Nephron (organoid): ENCODE data around the gene OR4D2.

Experiments used
- H3K27ac Mint-ChIP-seq, 3 experiments: 2 replicates each; pipeline ENCODE4 v1.8.0; 2020; ENCODE audit warnings: mixed read lengths in 3 of 3, mild to moderate bottlenecking in 2 of 3, moderate library complexity in 1 of 3
- H3K27me3 Mint-ChIP-seq: 2 replicates; pipeline ENCODE4 v1.8.0; 2021; ENCODE audit warnings: low read depth, mild to moderate bottlenecking, moderate library complexity, mixed read lengths
- H3K36me3 Mint-ChIP-seq: 2 replicates; pipeline ENCODE4 v1.8.0; 2020; ENCODE audit warnings: low read depth, mixed read lengths
- H3K4me1 Mint-ChIP-seq: 2 replicates; pipeline ENCODE4 v1.8.0; 2020; ENCODE audit warnings: mixed read lengths
- H3K4me3 Mint-ChIP-seq, 3 experiments: 2 replicates each; pipeline ENCODE4 v1.8.0; 2020; ENCODE audit warnings: mild to moderate bottlenecking in 3 of 3, mixed read lengths in 3 of 3, moderate library complexity in 2 of 3
- H3K9me3 Mint-ChIP-seq: 2 replicates; pipeline ENCODE4 v1.8.0; 2020; ENCODE audit warnings: mixed read lengths
- TF ChIP-seq, protein P1 (sequence below), 3 experiments: fragments of 200-600 bp; sonication (generic); IDR thresholded peaks; one replicate each; pipeline ENCODE4 v1.5.0; 2021; ENCODE audit warnings: antibody characterized with exemption in 3 of 3; ENCODE audit not compliant: unreplicated experiment in 3 of 3

Gene OR4D2

DNA sequence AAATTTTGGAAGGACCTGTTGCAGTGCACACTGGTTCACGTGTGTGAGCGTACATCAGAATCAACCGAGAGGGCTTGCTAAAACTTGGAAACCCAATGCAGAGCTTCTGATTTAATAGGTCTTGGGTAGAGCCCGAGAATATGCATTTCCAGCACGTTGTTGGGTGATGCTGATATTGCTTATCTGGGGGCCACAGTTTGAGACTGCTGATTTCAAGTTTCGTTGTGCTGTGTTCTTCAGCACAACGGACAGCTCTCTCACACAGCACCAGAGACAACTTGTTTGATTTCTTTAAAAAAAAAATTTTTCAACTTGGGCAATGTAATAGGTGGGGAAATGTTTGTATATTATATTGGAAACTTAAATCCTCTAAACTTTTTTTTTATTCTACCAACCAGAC, 9.4 kb downstream of the OR4D2 start:
- Mint-ChIP-seq H3K27ac (no peak overlapping the region), H3K27me3 (peaks cover 18% of the 10 kb centered on the region), H3K9me3 (no peaks in the 10 kb centered on the region), H3K4me3 (no peak overlapping the region), H3K4me1 (no peaks in the 10 kb centered on the region), H3K36me3 (no peaks in the 10 kb centered on the region)
- TF ChIP-seq, protein P1, sequence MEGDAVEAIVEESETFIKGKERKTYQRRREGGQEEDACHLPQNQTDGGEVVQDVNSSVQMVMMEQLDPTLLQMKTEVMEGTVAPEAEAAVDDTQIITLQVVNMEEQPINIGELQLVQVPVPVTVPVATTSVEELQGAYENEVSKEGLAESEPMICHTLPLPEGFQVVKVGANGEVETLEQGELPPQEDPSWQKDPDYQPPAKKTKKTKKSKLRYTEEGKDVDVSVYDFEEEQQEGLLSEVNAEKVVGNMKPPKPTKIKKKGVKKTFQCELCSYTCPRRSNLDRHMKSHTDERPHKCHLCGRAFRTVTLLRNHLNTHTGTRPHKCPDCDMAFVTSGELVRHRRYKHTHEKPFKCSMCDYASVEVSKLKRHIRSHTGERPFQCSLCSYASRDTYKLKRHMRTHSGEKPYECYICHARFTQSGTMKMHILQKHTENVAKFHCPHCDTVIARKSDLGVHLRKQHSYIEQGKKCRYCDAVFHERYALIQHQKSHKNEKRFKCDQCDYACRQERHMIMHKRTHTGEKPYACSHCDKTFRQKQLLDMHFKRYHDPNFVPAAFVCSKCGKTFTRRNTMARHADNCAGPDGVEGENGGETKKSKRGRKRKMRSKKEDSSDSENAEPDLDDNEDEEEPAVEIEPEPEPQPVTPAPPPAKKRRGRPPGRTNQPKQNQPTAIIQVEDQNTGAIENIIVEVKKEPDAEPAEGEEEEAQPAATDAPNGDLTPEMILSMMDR (IDR thresholded peaks at IDR 0.05; ENCODE audit: unreplicated experiment in 3 of 3): no peak

DNA sequence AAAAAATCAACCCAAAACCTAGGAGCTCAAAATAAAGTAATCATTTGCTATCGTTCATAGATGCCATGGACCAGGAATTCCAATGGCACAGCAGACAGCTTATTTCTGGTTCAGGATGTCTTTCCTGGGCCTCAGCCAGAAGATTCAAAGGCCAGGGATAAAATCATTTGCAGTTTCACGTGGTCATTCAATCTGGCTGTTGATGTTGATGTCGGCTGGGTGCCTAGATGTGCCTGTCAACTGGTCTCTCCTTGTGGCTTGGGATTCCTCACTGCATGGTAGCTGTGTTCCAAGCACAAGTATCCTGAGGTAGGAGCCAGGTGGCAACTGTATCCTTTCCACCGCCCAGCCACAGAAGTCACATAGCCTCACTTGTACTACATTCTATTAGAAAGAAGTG, 15.0 kb downstream of the OR4D2 start:
- Mint-ChIP-seq H3K4me1 (no peaks in the 10 kb centered on the region), H3K4me3 (no peak overlapping the region), H3K36me3 (no peaks in the 10 kb centered on the region), H3K27me3 (peaks cover 4% of the 10 kb centered on the region), H3K27ac (no peak overlapping the region), H3K9me3 (no peaks in the 10 kb centered on the region)
- TF ChIP-seq, protein P1 (IDR thresholded peaks at IDR 0.05; ENCODE audit: unreplicated experiment in 3 of 3): no peak

DNA sequence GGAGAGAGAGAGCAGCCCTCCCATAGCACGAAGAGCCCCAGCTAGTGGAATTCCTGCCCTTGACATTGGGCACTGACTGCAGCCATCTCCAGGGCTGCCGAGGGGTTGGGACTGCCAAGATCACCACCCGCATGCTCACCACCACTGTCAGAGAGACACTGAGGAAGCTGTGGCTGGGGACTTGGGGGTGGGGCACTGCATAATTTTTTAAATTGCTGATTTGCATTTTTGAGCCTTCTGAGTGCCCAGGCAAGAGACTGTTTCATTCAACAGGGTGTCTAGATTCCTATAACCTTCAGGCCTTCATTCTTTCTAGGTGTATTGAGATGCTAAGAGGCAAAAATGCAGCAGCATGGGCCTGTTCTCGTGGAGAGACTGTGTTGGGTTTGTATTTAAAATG, 16.7 kb downstream of the OR4D2 start:
- Mint-ChIP-seq H3K4me3 (no peak overlapping the region), H3K4me1 (no peaks in the 10 kb centered on the region), H3K27me3 (peaks cover 17% of the 10 kb centered on the region), H3K36me3 (no peaks in the 10 kb centered on the region), H3K9me3 (no peaks in the 10 kb centered on the region), H3K27ac (no peak overlapping the region)
- TF ChIP-seq, protein P1 (IDR thresholded peaks at IDR 0.05; ENCODE audit: unreplicated experiment in 3 of 3): no peak

DNA sequence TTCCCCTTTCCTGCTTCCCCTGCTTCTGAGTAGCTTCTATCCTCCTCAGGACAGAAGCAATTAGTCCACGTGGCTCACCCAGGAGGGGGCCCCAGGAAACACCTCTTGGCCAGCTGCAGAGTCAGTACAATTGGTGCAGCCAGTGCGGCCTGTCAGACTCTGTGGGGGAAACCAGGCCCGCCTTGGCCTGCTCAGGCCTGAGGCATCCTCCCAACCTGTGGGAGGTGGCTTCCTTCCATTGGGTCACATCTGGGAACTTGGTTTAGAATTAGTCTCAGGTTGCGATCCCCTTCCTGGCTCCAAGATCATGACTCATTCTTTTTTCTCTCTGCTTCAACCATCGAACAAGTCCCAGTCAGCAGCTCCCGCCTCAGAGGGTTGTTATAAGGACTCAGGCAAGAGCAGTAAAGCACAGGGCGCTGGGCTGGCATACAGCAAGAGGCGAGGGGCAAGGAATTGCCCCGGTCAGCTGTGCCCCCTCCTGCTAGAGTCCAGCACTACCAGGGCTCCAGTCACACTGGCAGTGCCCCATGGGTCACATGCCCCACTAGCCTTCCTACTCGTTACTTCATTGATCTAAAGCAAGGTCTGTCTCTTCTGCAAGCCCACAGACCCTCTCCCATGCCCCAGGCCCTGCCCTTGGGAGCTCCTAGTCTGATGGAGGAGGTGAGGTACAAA, 17.7 kb downstream of the OR4D2 start:
- Mint-ChIP-seq H3K9me3 (no peaks in the 10 kb centered on the region), H3K4me3 (no peak overlapping the region), H3K36me3 (no peaks in the 10 kb centered on the region), H3K4me1 (no peaks in the 10 kb centered on the region), H3K27me3 (peaks cover 23% of the 10 kb centered on the region), H3K27ac (no peak overlapping the region)
- TF ChIP-seq, protein P1 (IDR thresholded peaks at IDR 0.05; ENCODE audit: unreplicated experiment in 3 of 3): no peak

DNA sequence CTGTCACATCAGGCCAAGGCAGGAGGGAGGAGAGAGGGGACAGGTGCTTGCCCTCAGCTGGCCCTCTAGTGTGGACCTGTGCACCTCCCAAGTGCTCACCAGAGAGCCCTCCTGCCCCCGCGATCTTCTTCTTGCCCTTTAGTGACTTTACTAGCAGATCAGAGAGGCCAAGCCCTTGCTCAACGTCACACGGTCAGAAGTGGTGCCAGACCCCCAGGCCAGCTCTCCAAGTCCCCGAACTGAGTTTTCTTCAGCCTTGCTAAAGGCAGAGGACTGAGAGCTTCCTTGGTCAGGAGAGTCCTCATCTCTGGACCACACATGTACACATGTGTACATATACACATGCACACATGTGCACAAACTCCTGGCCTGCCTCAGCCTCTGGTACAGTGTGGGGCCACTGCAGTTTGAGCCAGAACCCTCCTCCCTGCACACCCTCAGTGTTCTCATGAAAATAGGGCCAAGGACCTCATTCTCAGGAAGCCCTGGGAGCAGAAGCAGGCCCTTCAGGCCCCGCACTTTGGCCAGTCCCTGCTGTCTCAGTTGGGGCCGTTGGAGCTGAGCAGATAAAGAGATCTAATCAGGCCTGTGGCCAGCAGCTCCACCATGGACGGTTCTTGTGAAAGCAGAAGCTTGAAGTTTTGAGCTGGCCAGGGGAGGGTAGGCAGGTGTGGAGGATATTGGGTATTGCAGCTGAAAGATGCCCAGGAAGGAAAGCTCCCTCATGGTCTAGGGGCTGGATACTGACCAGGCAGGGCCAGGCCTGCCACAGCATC, 18.4 kb downstream of the OR4D2 start:
- H3K4me1 Mint-ChIP-seq: no peaks in the 10 kb centered on the region
- H3K4me3 Mint-ChIP-seq: no peak overlapping the region
- H3K27ac Mint-ChIP-seq: no peak overlapping the region
- no peaks in the 10 kb centered on the region for H3K36me3 Mint-ChIP-seq
- TF ChIP-seq, protein P1 (IDR thresholded peaks at IDR 0.05; ENCODE audit: unreplicated experiment in 3 of 3): no peak
- H3K27me3 Mint-ChIP-seq: peaks cover 30% of the 10 kb centered on the region
- no peaks in the 10 kb centered on the region for H3K9me3 Mint-ChIP-seq
